SKM-1 treated with dmso at 0.1 percent for 144 hours (cell line): ENCODE results near the gene HPDL.
A peak's percentile ranks its signal among the peaks of the same experiment; 100 is the strongest.
"Not testable (repeated sequence)": the region's sequence is repeated elsewhere in the genome, so short reads cannot be mapped to it uniquely, and the experiment has no call there.

Experiments used
- DNase-seq: peaks from one replicate; lab custom pipeline; 2025; ENCODE audit not compliant: unreplicated experiment; lab: John Stamatoyannopoulos, UW

Gene HPDL

GRCh38 chr1:45348966-45349677 lies 22.4 kb downstream of the HPDL start:
- no peak for DNase-seq

GRCh38 chr1:45351508-45351907 lies 24.8 kb downstream of the HPDL start:
- DNase-seq, result no peak

DNA sequence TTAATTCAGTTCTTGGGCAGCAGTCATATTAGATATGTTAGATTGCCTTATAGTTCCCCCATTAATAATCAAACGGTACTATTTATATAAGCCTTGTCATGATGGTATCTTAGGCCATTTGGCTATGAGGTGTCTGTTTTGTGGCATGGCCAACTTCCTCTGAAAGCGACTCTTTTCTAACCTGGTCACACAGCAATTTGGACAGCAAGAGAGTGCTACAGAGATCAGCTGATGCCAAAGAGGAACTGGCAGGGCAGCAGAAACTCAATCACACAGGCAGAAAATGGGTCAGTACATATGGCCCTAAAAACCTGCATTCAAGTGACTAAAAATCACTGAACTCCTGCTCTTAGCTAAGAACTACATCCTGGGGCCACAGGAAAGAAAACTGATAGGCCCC lies 27.0 kb downstream of the HPDL start:
- DNase-seq, result no peak

DNA sequence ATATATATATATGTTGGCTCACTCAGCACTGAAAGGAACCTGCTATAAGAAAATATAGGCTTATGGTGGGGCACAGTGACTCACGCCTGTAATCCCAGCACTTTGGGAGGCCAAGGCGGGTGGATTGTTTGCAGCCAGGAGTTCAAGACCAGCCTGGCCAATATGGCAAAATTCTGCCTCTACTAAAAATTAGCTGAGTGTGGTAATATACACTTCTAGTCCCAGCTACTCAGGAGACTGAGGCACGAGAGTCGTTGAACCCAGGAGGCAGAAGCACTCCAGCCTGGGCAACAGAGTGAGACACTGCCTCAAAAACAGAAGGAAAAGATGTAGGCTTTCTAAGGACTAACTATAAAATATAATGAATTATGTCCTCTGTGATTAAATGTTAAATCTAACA lies 28.1 kb downstream of the HPDL start:
- no peak for DNase-seq

GRCh38 chr1:45355683-45356082 lies 29.0 kb downstream of the HPDL start:
- DNase-seq, result no peak

DNA sequence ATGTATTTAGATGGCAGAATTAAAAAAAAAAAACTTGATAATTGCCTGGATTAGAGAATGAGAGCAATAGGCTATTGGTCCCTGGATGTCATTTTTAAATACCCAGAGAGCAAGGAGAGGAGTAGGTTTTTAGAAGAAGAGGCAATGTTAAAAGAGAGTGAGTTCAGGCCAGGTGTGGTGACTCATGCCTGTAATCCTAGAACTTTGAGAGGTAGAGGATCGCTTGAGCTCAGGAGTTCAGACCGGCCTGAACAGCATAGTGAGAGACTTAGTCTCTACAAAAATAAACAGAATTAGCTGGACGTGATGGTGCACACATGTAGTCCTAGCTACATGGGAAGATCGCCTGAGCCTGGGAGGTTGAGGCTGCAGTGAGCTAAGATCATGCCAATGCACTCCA lies 29.5 kb downstream of the HPDL start:
- no peak for DNase-seq

DNA sequence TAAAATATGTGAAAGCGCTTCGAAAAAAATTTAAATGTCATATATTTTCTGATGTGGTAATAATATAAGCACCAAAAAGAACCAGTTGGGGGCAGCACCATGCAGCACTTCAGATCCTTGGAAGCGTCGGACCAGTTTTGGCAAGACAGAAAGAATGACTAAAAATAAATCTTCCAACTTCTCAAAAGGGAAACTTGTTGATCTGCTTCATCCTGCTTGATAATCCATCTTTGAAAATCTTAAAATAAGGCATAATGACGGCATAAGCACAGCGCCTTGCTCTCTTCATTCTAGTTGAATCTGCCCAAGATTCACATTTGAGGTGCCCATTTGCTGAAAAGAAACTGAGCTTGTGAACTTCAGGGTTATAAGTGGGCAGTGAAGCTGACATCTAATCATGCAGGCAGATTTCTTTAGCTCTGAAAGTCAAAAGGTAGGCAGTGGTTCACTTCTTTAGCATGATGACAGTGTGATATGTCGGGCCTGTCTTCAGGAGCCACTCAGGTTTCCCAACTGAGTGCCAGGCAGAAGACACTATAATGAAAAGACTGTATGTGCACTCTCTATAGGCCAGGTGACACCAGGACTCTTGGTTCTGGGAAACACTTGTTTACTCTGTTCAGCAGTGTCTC lies 33.3 kb downstream of the HPDL start:
- DNase-seq, result peak; percentile 16

DNA sequence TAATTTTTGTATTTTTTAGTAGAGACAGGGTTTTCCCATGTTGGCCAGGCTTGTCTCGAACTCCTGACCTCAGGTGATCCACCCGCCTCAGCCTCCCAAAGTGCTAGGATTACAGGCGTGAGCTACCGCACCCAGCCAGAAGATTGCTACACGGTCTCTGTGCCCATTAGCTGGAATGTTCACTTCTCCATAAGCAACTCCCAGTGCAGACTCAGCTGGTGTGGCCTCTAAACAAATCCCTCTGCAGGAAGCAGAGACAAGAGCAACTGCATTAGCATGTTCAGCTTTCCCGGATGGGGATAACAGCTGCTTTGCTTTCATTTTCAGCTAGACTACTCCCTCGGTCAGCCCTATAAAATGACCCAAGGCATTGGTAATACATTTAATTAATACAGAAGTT lies 34.3 kb downstream of the HPDL start:
- not testable (repeated sequence) for DNase-seq

GRCh38 chr1:45364294-45364693 lies 37.6 kb downstream of the HPDL start:
- no peak for DNase-seq

DNA sequence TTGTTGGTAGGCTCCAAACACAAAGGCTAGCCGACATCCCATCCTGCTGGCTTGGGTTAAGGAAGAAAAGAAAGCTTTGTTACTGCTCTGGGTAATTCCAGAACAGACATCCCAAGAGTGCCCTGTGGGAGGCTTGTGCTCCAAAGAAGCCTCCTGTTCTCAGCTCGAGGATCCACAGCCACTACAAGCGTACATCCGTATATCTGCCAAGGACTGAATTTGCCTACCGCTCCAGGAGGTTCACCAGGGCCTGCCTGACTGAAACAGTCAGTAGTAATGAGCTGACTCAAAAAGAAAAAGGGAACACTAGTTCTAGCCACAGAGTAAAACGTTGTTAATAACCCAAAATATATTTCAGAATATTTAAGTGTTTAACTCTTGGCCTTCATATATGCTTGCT lies 38.4 kb downstream of the HPDL start:
- DNase-seq, result no peak

DNA sequence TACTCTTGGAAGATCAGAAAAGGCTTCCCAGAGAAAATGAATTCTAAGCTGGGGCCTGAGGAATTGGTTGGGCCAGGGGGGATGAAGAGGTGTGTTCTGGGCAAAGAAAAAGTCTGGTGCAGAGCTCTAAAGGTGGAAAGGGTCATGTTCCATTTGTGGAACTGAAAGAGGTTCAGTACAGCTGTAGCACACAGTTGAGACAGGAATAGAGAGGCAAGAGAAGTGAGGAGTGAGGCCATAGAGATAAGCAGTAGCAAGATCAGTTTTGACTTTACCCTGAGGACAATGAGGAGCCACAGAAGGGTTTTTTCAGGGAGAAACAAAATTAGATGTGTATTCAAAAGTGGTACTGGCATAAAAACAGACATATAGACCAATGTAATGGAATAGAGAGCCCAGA lies 43.9 kb downstream of the HPDL start:
- DNase-seq, result no peak

- DNase-seq, result no peak
Measured at GRCh38 chr1:45373573-45373972, 46.9 kb downstream of the HPDL start.

GRCh38 chr1:45375104-45376090 lies 48.7 kb downstream of the HPDL start:
- no peak for DNase-seq

GRCh38 chr1:45378184-45378583 lies 51.5 kb downstream of the HPDL start:
- DNase-seq, result no peak
